Measurements from ENCODE around the gene TRNT1. TPM values are rescaled to one million over a fixed set of nuclear protein-coding genes. Genes with fewer than 3 reads are reported as not detected.

The TRNT1 gene
- 10 to 100 TPM; 13.2 to 22.5 (median 18.0) TPM for total RNA-seq (2021; fragmentation: NEBNext Ultra II Directional; extraction: Animal tissue kit (Norgen Biotek cat#: 25700))
- long read RNA-seq, transcript TRNT1-201 (8 exons, 2,276 nt), result major isoform, 18 of 34 reads
- long read RNA-seq, transcript TRNT1-203 (3 exons, 976 nt), result minor isoform, 5 of 34 reads
- long read RNA-seq, partial matches to known transcripts, result 3 of 34 reads
- long read RNA-seq, other reads (novel, unspliced or antisense), result 7 of 34 reads

DNA sequence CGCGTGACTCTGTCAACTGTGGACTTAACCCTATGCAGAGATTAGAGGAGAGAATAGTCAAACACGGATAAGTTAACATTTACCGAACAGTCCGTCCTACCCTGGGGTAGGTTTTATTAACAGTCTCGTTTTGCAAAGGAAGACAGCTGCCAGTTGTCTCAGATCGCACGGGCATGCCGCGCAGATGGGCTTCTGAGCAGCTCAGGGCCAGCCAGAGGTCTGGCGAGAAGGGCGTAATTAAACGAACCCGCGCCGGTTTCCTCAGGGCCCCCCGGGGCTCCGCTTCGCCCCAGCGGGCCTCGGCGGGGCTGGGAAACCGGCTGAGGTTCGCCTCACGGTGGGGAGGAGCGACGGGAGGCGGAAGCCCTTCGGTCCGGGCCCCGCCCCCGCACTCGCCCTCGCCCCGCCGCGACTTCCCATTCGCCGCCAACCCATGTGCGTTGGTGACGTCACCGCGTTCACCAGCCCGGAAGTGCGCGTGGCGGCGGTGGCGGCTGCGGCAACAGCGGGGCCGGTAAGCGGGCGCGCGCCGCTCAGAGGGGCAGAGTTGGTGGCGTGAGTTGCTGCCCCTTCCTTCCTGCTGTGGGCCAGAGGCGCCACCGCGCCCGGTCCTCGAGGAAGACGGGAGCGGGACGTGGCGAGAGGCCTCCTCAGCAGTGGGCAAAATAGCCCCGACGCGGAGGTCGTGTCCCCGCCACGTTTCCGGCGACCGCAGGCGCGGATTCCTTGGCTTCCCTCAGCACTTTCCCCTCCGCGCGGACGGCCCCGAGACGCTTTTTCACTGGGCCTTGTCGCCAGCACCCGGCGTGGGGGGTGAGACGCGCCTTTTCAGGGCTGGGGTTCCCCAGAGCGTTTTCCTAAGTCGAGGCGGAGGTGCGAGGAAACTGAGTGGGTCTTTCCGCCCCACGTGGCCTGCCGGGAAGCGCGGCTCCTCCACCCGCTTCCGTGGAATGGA, at the start of gene TRNT1:
Gene TRNT1 (plus strand): TSS at position 464 of the 955 bp plus-strand sequence. CDS start 2,101 bp downstream, outside the sequence.
- peak within 1 kb of the TSS; percentile 98 for H3K27ac Mint-ChIP-seq
- H3K36me3 Mint-ChIP-seq (ENCODE audit: low read depth), result peaks cover 13% of the 10 kb centered on the region
- H3K4me1 Mint-ChIP-seq (ENCODE audit: low read depth), result peaks cover 28% of the 10 kb centered on the region
- H3K4me3 Mint-ChIP-seq, result peak within 1 kb of the TSS; percentile 99
- peak; percentile 87 for DNase-seq
- TF ChIP-seq, protein P1, sequence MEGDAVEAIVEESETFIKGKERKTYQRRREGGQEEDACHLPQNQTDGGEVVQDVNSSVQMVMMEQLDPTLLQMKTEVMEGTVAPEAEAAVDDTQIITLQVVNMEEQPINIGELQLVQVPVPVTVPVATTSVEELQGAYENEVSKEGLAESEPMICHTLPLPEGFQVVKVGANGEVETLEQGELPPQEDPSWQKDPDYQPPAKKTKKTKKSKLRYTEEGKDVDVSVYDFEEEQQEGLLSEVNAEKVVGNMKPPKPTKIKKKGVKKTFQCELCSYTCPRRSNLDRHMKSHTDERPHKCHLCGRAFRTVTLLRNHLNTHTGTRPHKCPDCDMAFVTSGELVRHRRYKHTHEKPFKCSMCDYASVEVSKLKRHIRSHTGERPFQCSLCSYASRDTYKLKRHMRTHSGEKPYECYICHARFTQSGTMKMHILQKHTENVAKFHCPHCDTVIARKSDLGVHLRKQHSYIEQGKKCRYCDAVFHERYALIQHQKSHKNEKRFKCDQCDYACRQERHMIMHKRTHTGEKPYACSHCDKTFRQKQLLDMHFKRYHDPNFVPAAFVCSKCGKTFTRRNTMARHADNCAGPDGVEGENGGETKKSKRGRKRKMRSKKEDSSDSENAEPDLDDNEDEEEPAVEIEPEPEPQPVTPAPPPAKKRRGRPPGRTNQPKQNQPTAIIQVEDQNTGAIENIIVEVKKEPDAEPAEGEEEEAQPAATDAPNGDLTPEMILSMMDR (IDR thresholded peaks at IDR 0.05), result no peak
- H3K27me3 Mint-ChIP-seq (ENCODE audit: insufficient read depth), result peaks cover 6% of the 10 kb centered on the region; the same call in 1 of the 2 replicates
- H3K9me3 Mint-ChIP-seq, result no peaks in the 10 kb centered on the region

- Mint-ChIP-seq H3K27me3 (ENCODE audit: insufficient read depth) (peaks cover 2% of the 10 kb centered on the region; the same call in 1 of the 2 replicates), H3K4me1 (ENCODE audit: low read depth) (no peaks in the 10 kb centered on the region), H3K9me3 (peaks cover 6% of the 10 kb centered on the region), H3K36me3 (ENCODE audit: low read depth) (no peaks in the 10 kb centered on the region), H3K4me3 (no peak overlapping the region), H3K27ac (no peak overlapping the region)
- DNase-seq, result no peak
- TF ChIP-seq, protein P1 (IDR thresholded peaks at IDR 0.05), result no peak
Observed at GRCh38 chr3:3080309-3080708, 46.4 kb upstream of the TRNT1 start.

GRCh38 chr3:3081381-3082233, 45.1 kb upstream of the TRNT1 start:
- Mint-ChIP-seq H3K9me3 (peaks cover 6% of the 10 kb centered on the region), H3K27ac (no peak overlapping the region), H3K4me1 (ENCODE audit: low read depth) (no peaks in the 10 kb centered on the region), H3K27me3 (ENCODE audit: insufficient read depth) (peaks cover 2% of the 10 kb centered on the region; the same call in 1 of the 2 replicates), H3K36me3 (ENCODE audit: low read depth) (no peaks in the 10 kb centered on the region), H3K4me3 (no peak overlapping the region)
- TF ChIP-seq, protein P1 (IDR thresholded peaks at IDR 0.05), result no peak
- no peak for DNase-seq

DNA sequence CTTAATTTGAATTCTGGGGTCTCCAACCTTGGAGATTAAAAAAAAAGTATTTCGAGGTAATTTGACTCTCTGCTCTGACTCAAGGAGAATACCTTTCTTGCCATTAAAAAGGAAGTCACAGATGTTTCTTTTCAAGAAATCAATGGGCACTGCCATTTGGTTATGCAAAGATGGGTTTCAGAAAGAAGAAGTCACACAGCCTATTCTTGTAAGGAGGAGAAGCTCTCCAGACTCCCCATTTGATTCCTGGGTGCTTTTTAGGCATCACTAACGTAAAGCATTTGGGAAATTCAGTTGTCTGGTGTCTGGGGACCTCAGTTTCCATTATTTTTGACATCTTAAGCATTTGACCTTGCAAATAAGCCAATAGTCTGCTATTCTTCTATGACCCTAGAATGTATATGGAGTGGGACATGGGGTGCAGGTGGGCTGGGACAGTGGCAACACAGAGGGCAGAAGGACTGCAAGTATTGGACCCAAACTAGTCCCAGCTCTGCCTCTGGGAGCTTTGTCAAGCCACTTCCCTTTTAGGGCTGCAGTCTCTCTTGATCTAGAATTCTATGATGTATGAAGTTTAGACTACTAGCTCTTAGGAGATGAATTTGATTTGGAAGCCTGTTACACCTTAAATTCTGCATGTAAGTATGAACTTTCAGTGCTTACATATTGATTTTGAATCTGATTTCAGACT, 44.4 kb upstream of the TRNT1 start:
- Mint-ChIP-seq H3K27ac (no peak overlapping the region), H3K36me3 (ENCODE audit: low read depth) (no peaks in the 10 kb centered on the region), H3K27me3 (ENCODE audit: insufficient read depth) (peaks cover 2% of the 10 kb centered on the region; the same call in 1 of the 2 replicates), H3K9me3 (peaks cover 6% of the 10 kb centered on the region), H3K4me3 (no peak overlapping the region), H3K4me1 (ENCODE audit: low read depth) (no peaks in the 10 kb centered on the region)
- no peak for DNase-seq
- TF ChIP-seq, protein P1 (IDR thresholded peaks at IDR 0.05), result no peak
